ENCODE measurements around the gene UBE2E2. TPM values are rescaled to one million over a fixed set of nuclear protein-coding genes. Genes with fewer than 3 reads are reported as not detected.

The UBE2E2 gene
- total RNA-seq, 1 donor from 2014 or later: 42.4 TPM

DNA sequence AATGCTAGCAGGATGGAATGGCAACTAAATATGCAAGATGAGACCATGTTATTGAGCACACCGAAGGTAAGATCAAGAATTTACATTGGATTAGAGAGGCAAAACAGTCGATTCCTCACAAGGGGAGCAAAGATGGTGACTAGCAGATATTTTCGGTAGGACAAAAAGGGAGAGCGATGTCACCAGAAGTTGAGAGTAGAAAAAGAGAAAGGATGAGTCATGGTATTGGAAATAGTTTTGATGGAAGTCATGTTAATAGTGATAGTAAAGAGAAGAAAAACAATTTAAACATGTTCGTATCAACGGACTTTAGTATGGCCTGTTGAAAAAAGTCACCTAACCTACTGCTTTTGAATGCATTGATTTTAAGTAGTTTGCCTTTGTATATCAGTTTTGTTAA lies 55.0 kb downstream of the UBE2E2 start:
- no peak overlapping the region for H3K27ac Mint-ChIP-seq (ENCODE audit: unreplicated experiment)

GRCh38 chr3:23259515-23259914 lies 56.4 kb downstream of the UBE2E2 start:
- no peak for DNase-seq (ENCODE audit: extremely low spot score, unreplicated experiment)
- no peaks in the 10 kb centered on the region for H3K27me3 Mint-ChIP-seq (ENCODE audit: unreplicated experiment)
- peaks cover 4% of the 10 kb centered on the region for H3K9me3 Mint-ChIP-seq (ENCODE audit: unreplicated experiment)
- H3K4me3 Mint-ChIP-seq (ENCODE audit: unreplicated experiment): no peak overlapping the region
- H3K4me1 Mint-ChIP-seq (ENCODE audit: unreplicated experiment): peaks cover 24% of the 10 kb centered on the region
- H3K27ac Mint-ChIP-seq (ENCODE audit: unreplicated experiment): no peak overlapping the region
- TF ChIP-seq, protein P1, sequence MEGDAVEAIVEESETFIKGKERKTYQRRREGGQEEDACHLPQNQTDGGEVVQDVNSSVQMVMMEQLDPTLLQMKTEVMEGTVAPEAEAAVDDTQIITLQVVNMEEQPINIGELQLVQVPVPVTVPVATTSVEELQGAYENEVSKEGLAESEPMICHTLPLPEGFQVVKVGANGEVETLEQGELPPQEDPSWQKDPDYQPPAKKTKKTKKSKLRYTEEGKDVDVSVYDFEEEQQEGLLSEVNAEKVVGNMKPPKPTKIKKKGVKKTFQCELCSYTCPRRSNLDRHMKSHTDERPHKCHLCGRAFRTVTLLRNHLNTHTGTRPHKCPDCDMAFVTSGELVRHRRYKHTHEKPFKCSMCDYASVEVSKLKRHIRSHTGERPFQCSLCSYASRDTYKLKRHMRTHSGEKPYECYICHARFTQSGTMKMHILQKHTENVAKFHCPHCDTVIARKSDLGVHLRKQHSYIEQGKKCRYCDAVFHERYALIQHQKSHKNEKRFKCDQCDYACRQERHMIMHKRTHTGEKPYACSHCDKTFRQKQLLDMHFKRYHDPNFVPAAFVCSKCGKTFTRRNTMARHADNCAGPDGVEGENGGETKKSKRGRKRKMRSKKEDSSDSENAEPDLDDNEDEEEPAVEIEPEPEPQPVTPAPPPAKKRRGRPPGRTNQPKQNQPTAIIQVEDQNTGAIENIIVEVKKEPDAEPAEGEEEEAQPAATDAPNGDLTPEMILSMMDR (IDR thresholded peaks at IDR 0.05): no peak
- H3K36me3 Mint-ChIP-seq (ENCODE audit: unreplicated experiment): no peaks in the 10 kb centered on the region

More for the DNA sequence above, 55.0 kb downstream of the UBE2E2 start:
- Mint-ChIP-seq H3K4me3 (ENCODE audit: unreplicated experiment) (no peak overlapping the region), H3K4me1 (ENCODE audit: unreplicated experiment) (peaks cover 16% of the 10 kb centered on the region), H3K36me3 (ENCODE audit: unreplicated experiment) (no peaks in the 10 kb centered on the region), H3K9me3 (ENCODE audit: unreplicated experiment) (peaks cover 4% of the 10 kb centered on the region), H3K27me3 (ENCODE audit: unreplicated experiment) (no peaks in the 10 kb centered on the region)
- TF ChIP-seq, protein P1 (IDR thresholded peaks at IDR 0.05): no peak
- no peak for DNase-seq (ENCODE audit: extremely low spot score, unreplicated experiment)

GRCh38 chr3:23262766-23263165 lies 59.6 kb downstream of the UBE2E2 start:
- no peak for DNase-seq (ENCODE audit: extremely low spot score, unreplicated experiment)
- Mint-ChIP-seq H3K4me1 (ENCODE audit: unreplicated experiment) (peaks cover 28% of the 10 kb centered on the region), H3K27me3 (ENCODE audit: unreplicated experiment) (no peaks in the 10 kb centered on the region), H3K36me3 (ENCODE audit: unreplicated experiment) (peaks cover 7% of the 10 kb centered on the region), H3K4me3 (ENCODE audit: unreplicated experiment) (no peak overlapping the region), H3K9me3 (ENCODE audit: unreplicated experiment) (peaks cover 4% of the 10 kb centered on the region), H3K27ac (ENCODE audit: unreplicated experiment) (peak overlapping the region; percentile 11)
- TF ChIP-seq, protein P1 (IDR thresholded peaks at IDR 0.05): no peak

- TF ChIP-seq, protein P1 (IDR thresholded peaks at IDR 0.05): no peak
- peaks cover 21% of the 10 kb centered on the region for H3K4me1 Mint-ChIP-seq (ENCODE audit: unreplicated experiment)
- H3K27me3 Mint-ChIP-seq (ENCODE audit: unreplicated experiment): no peaks in the 10 kb centered on the region
- peaks cover 7% of the 10 kb centered on the region for H3K36me3 Mint-ChIP-seq (ENCODE audit: unreplicated experiment)
- peak overlapping the region; percentile 65 for H3K27ac Mint-ChIP-seq (ENCODE audit: unreplicated experiment)
- H3K9me3 Mint-ChIP-seq (ENCODE audit: unreplicated experiment): peaks cover 4% of the 10 kb centered on the region
- DNase-seq (ENCODE audit: extremely low spot score, unreplicated experiment): no peak
- H3K4me3 Mint-ChIP-seq (ENCODE audit: unreplicated experiment): no peak overlapping the region
These were observed 60.7 kb downstream of the UBE2E2 start for GRCh38 chr3:23263796-23264195.

DNA sequence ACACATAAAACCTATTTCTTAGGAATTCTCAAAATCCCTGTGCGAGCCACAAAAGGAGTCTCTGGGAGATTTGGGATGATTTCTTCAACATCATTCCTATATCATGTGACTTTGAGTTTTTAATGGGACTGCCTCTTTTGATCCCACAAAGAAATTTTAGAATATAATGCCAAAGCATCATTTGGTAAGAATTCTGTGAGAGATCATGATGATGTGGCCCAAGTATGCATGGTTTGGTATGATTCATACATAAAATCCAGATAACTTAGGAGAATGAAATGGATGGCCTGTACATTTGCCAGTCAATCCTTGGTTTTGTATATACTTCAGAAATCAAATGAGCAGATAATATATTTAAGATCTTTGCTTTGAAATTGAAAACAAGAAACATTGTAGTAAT lies 61.3 kb downstream of the UBE2E2 start:
- no peak overlapping the region for H3K27ac Mint-ChIP-seq (ENCODE audit: unreplicated experiment)
- TF ChIP-seq, protein P1 (IDR thresholded peaks at IDR 0.05): no peak
- peaks cover 4% of the 10 kb centered on the region for H3K9me3 Mint-ChIP-seq (ENCODE audit: unreplicated experiment)
- no peak overlapping the region for H3K4me3 Mint-ChIP-seq (ENCODE audit: unreplicated experiment)
- peaks cover 24% of the 10 kb centered on the region for H3K4me1 Mint-ChIP-seq (ENCODE audit: unreplicated experiment)
- no peak for DNase-seq (ENCODE audit: extremely low spot score, unreplicated experiment)
- H3K27me3 Mint-ChIP-seq (ENCODE audit: unreplicated experiment): no peaks in the 10 kb centered on the region
- H3K36me3 Mint-ChIP-seq (ENCODE audit: unreplicated experiment): peaks cover 7% of the 10 kb centered on the region
